GM21390 (cell line): ENCODE measurements around the gene TMEM234.

Experiments
- ATAC-seq: cut with Tn5 transposase; IDR thresholded peaks from one replicate; pipeline ENCODE4 v1.9.1; 2021; ENCODE audit not compliant: unreplicated experiment

Gene TMEM234

GRCh38 chr1:32201011-32201855, 20.9 kb downstream of the TMEM234 start:
- peak; percentile 39 for ATAC-seq

DNA sequence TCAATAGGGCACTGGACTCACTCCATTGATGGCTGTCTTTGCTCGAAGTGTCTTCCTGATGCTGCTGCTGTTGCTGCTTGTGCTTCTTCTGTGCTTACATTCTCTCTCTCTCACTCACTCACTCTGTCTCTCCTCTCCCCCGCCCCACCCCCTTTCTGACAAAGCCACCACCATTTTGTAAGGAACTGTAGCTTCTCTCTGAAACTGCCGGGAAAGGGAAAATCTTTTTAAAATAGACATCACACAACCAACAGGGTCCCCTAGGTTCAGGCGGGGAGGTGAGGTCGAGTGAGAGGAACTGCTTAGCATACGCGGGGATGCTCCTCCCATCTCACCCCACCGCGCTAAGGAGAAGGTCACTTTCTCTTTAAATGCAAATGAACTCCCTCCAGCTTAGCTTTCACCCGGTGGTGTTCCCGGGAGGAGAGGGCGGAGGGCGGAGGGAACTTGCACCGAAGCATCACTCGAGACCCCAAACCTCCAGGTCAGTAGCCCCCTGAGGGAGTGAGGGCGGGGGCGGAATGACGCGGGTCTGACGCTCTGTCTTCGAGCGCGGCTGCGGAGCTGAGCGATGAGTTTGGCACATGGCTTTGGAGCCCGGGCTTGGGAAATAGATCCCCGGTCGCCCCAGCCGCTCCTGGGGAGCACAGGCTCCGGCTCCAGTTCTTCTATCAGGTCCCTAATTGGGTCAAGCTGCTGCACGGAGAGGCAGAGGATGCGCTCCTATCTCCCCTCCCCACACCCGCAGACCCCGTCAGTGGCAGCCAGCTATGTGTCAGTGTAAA, 21.7 kb downstream of the TMEM234 start, which contains the start of gene CCDC28B:
Gene CCDC28B (plus strand): TSS at position 370 of the 785 bp plus-strand sequence. CDS start 1,341 bp downstream, outside the sequence.
- ATAC-seq, result peak; percentile 24

DNA sequence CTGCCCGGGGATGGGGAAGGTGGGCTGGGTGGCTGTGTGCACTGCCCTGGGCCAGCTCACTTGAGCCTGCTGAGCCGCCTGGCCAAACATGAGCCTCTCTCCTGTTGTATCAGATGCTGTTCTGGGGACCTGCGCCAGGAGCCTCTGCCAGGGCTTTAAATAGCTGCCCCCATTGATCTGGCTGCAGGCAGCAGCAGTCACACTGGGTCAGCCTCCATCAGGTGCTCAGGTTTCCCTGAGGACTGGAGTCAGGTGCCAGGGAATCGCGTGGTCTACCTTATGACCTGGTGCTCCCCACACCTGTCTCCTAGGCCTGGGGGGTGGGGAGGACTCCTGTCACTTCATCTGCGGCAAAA, 22.5 kb downstream of the TMEM234 start:
- ATAC-seq, result no peak

DNA sequence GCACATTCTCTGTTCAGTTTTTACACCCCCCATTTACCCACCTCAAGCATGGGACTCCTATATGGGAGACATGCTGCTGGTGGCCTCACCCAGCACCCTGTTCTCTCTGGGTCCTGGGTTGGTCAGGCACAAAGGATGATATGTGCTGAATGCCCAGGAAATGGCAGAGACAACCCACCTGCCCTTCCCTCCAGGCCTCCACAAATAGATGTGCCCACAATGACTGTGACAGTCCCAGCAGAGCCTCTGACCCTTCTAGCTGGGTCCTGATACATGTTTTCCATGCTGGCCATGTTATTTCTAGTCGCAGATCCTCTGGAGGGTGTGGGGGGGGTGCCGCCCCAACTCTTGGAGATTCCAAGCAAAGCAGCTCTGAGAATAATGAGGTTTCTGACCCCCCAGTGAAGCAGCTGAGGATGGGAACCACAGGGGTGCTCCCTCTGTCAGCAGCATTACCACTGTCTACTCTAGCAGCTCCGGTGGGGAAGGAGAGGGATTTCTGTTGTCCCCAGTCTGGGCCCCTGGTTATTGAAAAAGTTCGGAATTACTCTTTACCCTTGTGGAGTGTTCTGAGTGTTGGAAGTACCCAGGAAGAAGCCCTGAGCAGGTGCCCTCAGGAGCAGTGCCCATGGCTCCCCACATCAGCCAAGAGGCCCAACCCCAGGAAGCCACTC, 23.0 kb downstream of the TMEM234 start:
- no peak for ATAC-seq

- no peak for ATAC-seq
These were observed 23.7 kb downstream of the TMEM234 start for GRCh38 chr1:32198237-32199042.

- no peak for ATAC-seq
These were observed 24.3 kb downstream of the TMEM234 start for GRCh38 chr1:32197837-32198236.

DNA sequence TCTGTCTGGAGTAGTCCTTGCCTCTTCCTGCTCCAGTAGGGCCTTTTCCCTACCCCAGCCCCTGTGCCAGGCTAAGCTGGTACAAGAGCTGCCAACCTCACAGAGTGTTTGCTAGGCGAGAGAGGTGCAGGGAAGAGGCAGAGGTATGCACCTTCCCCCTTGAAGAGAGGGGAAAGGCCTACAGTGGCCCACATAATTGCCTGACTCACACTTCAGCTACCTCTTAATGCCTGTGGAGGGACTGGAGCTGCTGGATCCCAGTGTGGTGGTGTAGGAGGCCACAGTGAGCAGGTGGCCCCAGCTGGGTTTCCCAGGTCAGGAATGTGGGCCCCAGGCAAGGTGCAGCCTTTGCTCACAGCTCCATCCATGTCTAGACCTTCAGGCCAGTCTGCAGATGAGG, 25.1 kb downstream of the TMEM234 start:
- no peak for ATAC-seq

DNA sequence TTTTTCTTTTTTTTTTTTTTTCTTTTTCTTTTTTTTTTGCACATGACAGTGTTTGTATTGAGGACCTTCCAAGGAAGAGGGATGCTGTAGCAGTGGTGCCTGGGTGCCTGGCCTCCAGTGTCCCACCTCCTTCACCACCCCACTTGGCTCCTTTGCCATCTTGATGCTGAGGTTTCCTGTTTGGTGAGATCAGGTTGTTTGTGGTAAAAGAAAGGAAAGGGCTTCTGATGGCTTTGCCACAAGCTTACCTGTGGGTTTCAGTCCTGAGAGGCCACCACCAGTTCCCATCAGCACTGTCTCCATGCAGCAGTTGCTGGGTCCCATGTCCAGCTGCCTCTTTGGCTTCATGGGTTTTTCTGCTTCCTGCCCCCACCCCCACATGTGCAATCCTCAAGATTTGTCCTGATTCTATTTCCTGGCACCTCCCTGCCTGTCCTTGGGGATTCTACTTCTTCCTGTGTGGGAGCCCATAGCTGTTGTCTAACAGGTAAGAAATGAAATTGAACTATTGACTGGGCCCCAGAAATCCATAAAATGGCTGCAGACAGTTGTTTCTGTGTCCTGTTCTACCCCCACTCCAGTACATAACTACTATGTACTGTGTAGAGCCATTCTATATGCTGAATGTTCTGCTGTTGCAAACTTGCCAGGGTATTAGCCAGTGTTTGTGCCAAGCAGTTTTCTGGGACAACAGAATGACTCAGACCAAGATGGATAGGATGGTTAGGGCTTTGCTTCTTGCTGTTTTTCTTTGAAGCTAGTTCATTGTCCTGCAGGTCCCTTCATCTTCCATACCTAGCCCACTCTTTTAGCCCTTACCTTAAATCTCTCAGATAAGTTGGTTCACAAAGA, 26.0 kb downstream of the TMEM234 start:
- ATAC-seq, result no peak

DNA sequence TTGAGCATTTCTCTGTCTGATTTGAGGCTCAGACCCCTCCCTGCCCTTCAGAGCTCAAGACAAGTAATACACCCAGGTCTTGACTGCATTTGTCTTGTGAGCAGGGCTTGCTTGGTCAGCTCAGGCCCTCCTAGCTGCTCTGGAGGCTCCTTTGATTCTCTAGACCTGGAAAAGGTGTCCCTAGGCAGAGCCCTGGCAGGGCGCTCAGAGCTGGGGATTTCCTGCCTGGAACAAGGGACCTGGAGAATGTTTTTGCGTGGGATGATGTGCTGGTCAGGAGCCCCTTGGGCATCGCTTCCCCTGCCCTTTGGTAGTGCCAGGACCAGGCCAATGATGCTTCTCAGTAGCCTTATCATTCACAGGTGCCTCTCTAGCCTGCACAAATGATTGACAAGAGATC, 26.6 kb downstream of the TMEM234 start:
- ATAC-seq, result no peak

- ATAC-seq, result no peak
These were observed 27.2 kb downstream of the TMEM234 start for GRCh38 chr1:32194984-32195383.

DNA sequence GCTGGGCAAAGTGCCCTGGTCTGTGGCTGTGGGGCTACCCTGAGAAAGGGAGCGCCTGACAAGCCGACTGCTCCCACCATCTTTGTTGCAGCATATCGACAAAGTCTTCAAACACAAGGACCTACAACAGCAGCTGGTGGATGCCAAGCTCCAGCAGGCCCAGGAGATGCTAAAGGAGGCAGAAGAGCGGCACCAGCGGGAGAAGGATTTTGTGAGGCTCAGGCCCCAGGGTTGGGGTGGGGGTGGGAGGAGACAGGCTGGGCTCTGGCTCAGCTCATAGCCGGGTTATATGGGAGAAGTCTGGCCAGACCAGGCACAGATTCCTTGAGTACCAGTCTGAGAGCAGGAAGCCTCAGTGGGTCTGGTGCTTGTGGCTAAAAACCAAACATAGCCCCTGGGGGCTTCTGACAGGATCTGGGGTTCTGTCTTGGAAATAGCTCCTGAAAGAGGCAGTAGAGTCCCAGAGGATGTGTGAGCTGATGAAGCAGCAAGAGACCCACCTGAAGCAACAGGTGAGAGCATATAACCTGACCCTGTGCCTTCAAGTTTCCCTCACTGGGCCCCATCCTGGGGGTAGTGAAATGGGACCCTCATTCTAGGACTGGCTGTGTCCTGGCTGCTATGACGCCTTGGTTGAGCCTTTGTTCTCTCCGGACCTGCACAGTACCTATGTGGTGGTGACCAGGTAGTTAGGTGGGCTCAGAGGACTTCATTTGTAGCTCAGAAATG, 29.8 kb downstream of the TMEM234 start:
- ATAC-seq, result no peak

DNA sequence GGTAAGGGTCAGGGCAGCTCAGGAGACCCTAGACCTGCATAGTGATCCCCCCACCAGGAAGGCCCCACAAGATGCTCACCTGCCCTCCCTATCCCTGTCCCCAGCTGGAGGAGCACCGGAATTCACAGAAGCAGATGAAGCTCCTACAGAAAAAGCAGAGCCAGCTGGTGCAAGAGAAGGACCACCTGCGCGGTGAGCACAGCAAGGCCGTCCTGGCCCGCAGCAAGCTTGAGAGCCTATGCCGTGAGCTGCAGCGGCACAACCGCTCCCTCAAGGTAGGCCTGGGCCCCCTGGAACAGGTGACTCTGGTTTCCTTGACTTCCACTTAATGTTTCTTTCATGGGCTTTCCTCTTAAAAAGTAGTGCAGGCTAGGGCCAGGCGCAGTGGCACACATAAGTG, 34.3 kb downstream of the TMEM234 start:
- no peak for ATAC-seq

DNA sequence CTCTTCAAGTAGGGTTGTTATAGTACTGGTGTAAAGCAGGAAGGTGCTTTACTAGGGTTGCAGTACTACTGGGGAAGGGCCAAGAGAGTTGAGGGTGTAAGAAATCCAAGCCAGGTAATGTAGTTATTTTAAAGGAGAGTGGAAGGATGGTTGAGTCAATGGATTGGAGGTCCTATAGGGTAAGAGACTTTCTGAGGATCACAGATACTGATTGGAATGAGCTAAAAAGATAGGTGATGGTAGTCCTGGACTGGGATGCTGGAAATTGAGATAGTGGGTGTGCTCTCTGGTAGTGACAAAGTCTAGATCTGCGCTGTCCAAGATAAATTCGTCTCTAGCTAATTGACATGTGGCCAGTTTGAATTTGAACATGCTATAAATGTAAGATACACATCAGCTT, 35.7 kb downstream of the TMEM234 start:
- no peak for ATAC-seq

DNA sequence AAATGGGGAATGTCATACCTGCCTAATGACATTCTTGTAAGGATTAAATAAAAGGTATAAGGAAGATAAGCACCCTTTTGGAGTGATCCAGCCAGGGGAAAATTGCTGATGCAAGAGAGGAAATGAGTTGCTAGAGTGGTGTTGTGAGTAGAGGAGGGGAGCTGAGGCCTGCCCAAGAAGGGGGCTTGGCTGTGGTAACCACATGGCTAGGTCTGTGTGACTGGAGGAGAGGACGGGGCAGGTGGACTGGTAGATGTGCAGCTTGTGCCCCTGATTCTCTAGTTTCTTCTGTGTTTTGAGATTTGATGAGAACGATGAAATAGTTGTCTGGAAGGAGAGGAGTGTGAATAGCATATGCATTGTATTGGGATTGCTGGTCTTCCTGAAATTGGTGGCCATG, 36.1 kb downstream of the TMEM234 start:
- ATAC-seq, result no peak

- no peak for ATAC-seq
These were observed 37.5 kb downstream of the TMEM234 start for GRCh38 chr1:32184650-32185049.

- no peak for ATAC-seq
These were observed 40.1 kb downstream of the TMEM234 start for GRCh38 chr1:32182060-32182459.

GRCh38 chr1:32181563-32181962, 40.6 kb downstream of the TMEM234 start:
- no peak for ATAC-seq

GRCh38 chr1:32181065-32181464, 41.1 kb downstream of the TMEM234 start:
- ATAC-seq, result no peak
